HG03045 (cell line): ENCODE results near the gene ERCC1.

Source experiments
- ATAC-seq: cut with Tn5 transposase; IDR thresholded peaks from one replicate; pipeline ENCODE4 v1.9.1; 2021; ENCODE audit warnings: mild to moderate bottlenecking, moderate library complexity; ENCODE audit not compliant: unreplicated experiment

Gene ERCC1

GRCh38 chr19:45370410-45371204, 53.1 kb downstream of the ERCC1 start, which contains the start of gene ERCC2:
Gene ERCC2 (minus strand): TSS chr19:45370573. CDS start chr19:45370540, 33 bp downstream.
- peak; percentile 92 for ATAC-seq

GRCh38 chr19:45368737-45369340, 54.9 kb downstream of the ERCC1 start:
- ATAC-seq, result no peak

DNA sequence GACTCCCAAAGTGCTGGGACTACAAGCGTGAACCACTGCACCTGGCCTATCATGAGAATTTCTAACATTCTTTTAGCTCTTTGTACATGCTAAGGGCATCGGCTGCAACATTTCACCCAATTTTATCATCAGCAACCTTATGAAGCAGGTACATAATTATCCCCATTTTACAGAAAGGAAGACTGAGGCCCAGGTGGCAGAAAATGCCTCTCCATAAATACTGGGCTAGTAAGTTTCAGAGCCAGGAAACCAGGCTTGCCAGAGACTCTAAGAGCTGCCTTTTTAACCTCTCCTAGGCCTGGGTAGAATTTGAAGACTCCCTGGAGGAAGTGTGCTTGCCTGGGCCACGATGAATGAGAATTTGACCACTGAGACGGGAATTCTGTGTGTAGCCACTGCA, 55.6 kb downstream of the ERCC1 start:
- ATAC-seq, result no peak

DNA sequence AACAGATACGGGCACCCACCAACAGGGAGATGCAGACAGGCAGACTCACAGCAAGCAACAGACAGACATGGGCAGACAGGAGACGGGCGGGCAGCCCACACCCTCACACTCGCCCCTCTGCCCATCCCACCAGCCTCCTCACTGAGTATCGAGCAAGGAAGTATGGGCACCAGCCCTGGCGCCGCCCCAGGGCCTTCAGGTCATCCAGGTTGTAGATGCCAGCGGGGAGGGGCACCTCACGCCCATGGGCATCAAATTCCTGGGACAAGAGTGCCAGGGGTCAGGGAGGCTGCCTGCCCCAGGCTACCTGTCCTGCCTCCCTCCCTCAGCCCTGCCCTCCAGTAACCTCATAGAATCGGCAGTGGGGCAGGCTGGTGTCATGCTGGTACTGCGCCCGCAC, 59.0 kb downstream of the ERCC1 start:
- no peak for ATAC-seq

GRCh38 chr19:45363861-45364459, 59.8 kb downstream of the ERCC1 start:
- ATAC-seq, result no peak

GRCh38 chr19:45362291-45362690, 61.4 kb downstream of the ERCC1 start:
- no peak for ATAC-seq

GRCh38 chr19:45361608-45362007, 62.1 kb downstream of the ERCC1 start:
- no peak for ATAC-seq

DNA sequence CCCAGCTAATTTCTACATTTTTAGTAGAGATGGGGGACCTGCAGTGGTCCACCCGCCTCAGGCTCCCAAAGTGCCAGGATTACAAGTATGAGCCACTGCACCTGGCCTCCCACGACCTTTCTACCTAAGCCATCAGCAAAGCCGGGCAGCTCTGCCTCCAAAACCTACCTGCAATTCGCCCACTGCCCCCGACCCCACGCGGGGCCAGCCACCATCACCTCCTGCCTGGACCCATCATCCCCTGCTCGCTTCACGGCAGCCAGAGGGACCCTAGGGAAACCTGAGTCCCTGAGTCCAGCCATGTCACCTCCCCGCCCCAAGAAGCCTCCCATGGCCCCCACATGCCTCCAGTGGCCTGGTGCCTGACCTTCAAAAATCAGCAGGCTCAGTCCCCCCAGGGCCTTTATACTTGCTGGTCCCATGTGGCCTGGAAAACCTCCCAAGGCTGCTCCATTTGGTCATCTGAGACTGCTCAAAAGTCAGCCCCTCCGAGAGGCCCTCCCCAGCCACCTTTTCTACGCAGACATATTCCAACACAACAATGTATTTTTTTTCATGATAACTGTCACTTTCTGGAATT, 65.4 kb downstream of the ERCC1 start:
- no peak for ATAC-seq

DNA sequence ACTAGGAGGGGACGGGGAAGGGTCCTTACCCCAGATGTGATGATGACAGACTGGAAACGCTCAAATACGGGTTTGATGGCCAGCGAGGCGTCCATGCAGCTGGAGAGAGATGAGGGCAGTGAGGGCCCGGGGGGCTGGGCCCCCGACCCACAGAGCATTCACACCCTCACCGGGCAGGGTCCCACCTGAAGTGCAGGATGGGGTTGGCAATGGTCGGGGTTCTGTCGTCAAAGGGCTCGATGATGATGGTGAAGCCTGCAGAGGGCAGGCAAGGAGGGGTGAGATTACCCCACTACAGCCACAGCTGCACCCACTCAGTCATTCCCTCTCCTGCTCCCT, 66.3 kb downstream of the ERCC1 start:
- ATAC-seq, result no peak
